NCI-H526 treated with DMSO at 0.1 percent for 48 hours (cell line): ENCODE measurements around the gene HDAC5.
"Not testable (repeated sequence)": the region's sequence is repeated elsewhere in the genome, so short reads cannot be mapped to it uniquely, and the experiment has no call there.

ENCODE experiments used
- DNase-seq: peaks from one replicate; lab custom pipeline; 2025; lab: John Stamatoyannopoulos, UW

The HDAC5 gene

GRCh38 chr17:44123356-44124117, at the start of gene HDAC5:
HDAC5 (minus strand) TSS chr17:44123641; CDS start chr17:44117515, 6,126 bp downstream.
- peak; percentile 92 for DNase-seq

- no peak for DNase-seq
Measured at GRCh38 chr17:44171931-44172455, 48.6 kb upstream of the HDAC5 start.

- DNase-seq = no peak
Measured at GRCh38 chr17:44170499-44171201, 47.2 kb upstream of the HDAC5 start, which contains the start of gene ASB16. ASB16 (plus strand) TSS chr17:44170704; CDS start chr17:44170790, 86 bp downstream.

GRCh38 chr17:44170135-44170498, 46.7 kb upstream of the HDAC5 start:
- no peak for DNase-seq

GRCh38 chr17:44167181-44167861, 43.9 kb upstream of the HDAC5 start:
- no peak for DNase-seq

GRCh38 chr17:44164476-44164875, 41.0 kb upstream of the HDAC5 start:
- DNase-seq = no peak

GRCh38 chr17:44159519-44160210, 36.2 kb upstream of the HDAC5 start:
- no peak for DNase-seq

- DNase-seq = no peak
Measured at GRCh38 chr17:44155488-44155887, 32.0 kb upstream of the HDAC5 start.

- no peak for DNase-seq
Measured at GRCh38 chr17:44152875-44153274, 29.4 kb upstream of the HDAC5 start.

GRCh38 chr17:44149750-44150329, 26.4 kb upstream of the HDAC5 start:
- no peak for DNase-seq

- DNase-seq = not testable (repeated sequence)
Measured at GRCh38 chr17:44149066-44149465, 25.6 kb upstream of the HDAC5 start.

GRCh38 chr17:44147812-44148211, 24.4 kb upstream of the HDAC5 start:
- DNase-seq = no peak

- no peak for DNase-seq
Measured at GRCh38 chr17:44146375-44147346, 23.2 kb upstream of the HDAC5 start.

- DNase-seq = no peak
Measured at GRCh38 chr17:44144966-44145739, 21.7 kb upstream of the HDAC5 start.

GRCh38 chr17:44143921-44144320, 20.5 kb upstream of the HDAC5 start:
- not testable (repeated sequence) for DNase-seq

GRCh38 chr17:44137891-44138709, 14.7 kb upstream of the HDAC5 start:
- peak; percentile 44 for DNase-seq

- DNase-seq = no peak
Measured at GRCh38 chr17:44134752-44135568, 11.5 kb upstream of the HDAC5 start.
